Measurements from ENCODE around the gene SPIRE1. TPM values are rescaled to one million over a fixed set of nuclear protein-coding genes. Genes with fewer than 3 reads are reported as not detected.

SPIRE1 gene
- total RNA-seq, 1 experiment from 2014 or later = 15.2 TPM

- Histone ChIP-seq H3K9me3 (replicated peaks) (no peaks in the 10 kb centered on the region), H3K4me1 (peaks cover 15% of the 10 kb centered on the region)
- peak; percentile 69 to 71 for DNase-seq
These were observed 248.4 kb downstream of the SPIRE1 start for GRCh38 chr18:12409469-12409868.

DNA sequence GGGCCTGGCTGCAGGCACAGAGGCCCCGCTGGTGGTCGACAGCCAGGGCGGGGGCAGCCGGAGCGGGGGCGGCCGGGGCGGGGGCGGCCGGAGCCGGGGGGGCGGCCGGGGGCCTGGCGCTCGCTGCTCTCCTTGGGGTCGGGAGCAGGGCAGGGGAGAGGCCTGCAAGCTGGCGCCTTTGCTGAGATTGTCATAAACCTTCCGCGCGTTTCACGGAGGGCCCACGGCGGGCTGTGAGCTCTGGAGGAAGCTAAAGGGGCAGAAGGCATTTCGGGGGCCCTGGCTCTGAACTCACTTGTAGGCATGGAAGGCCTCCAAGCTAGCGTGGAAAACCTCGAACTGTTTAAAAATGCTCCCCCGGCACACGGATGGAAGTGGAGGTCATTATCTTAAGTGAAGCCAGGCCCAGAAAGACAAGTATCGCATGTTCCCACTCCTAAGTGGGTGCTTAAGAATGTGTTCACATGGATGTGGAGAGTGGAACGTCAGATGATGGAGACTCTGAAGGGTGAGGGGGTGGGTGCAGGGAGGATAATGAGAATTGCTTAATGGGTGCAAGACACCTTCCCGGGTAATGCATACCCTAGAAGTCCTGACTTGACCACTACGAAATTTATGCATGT lies 249.5 kb downstream of the SPIRE1 start:
- H3K36me3 ChIP-seq = peaks cover 2% of the 10 kb centered on the region; the same call in 1 of the 2 replicates
- no peaks in the 10 kb centered on the region for H3K9me3 ChIP-seq (replicated peaks)
- H3K4me3 ChIP-seq = peak overlapping the region; percentile 68
- DNase-seq = peak in 1 of 2 experiments; percentile 40
- peaks cover 15% of the 10 kb centered on the region for H3K4me1 ChIP-seq
- H3K27me3 ChIP-seq = no peaks in the 10 kb centered on the region
- peak overlapping the region; percentile 95 for H3K27ac ChIP-seq

More at GRCh38 chr18:12409469-12409868, 248.4 kb downstream of the SPIRE1 start:
- Histone ChIP-seq H3K27ac (peak overlapping the region; percentile 95), H3K36me3 (peaks cover 2% of the 10 kb centered on the region; the same call in 1 of the 2 replicates), H3K4me3 (peak overlapping the region; percentile 68), H3K27me3 (no peaks in the 10 kb centered on the region)

- no peaks in the 10 kb centered on the region for H3K27me3 ChIP-seq
- no peak overlapping the region for H3K4me3 ChIP-seq
- no peak overlapping the region for H3K27ac ChIP-seq
- H3K36me3 ChIP-seq = peaks cover 2% of the 10 kb centered on the region; the same call in 1 of the 2 replicates
- DNase-seq = no peak
- no peaks in the 10 kb centered on the region for H3K9me3 ChIP-seq (replicated peaks)
- H3K4me1 ChIP-seq = peaks cover 15% of the 10 kb centered on the region
These were observed 251.4 kb downstream of the SPIRE1 start for GRCh38 chr18:12406371-12407111.

- no peaks in the 10 kb centered on the region for H3K27me3 ChIP-seq
- no peaks in the 10 kb centered on the region for H3K9me3 ChIP-seq (replicated peaks)
- no peak overlapping the region for H3K27ac ChIP-seq
- no peaks in the 10 kb centered on the region for H3K36me3 ChIP-seq
- H3K4me3 ChIP-seq = no peak overlapping the region
- DNase-seq = no peak
- peaks cover 7% of the 10 kb centered on the region for H3K4me1 ChIP-seq
These were observed 252.8 kb downstream of the SPIRE1 start for GRCh38 chr18:12405066-12405465.

- Histone ChIP-seq H3K4me3 (no peak overlapping the region), H3K9me3 (replicated peaks) (no peaks in the 10 kb centered on the region), H3K27me3 (no peaks in the 10 kb centered on the region), H3K27ac (no peak overlapping the region), H3K4me1 (no peaks in the 10 kb centered on the region; the same call in 1 of the 2 replicates), H3K36me3 (no peaks in the 10 kb centered on the region)
- peak in 1 of 2 experiments; percentile 30 for DNase-seq
These were observed 254.1 kb downstream of the SPIRE1 start for GRCh38 chr18:12403601-12404506.

DNA sequence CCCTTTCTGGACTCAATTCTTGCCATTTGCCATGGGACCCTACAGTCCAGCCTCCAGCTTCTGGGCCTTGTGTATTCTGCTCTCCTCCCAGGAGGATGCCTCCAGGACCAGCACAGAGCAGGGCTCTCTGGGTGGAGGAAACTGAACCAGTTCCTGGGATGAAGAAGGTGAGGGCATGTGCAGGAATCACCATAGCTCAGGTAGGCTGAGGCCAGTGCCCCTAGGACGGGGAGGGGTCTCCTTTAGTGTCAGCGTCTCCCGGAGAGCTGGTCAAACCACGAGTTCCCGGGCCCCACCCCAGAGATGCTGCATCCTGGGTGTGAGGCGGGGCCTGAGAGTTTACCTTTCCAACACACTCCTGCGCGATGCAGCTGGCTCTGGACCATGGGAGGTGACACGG lies 256.0 kb downstream of the SPIRE1 start:
- no peak for DNase-seq
- Histone ChIP-seq H3K4me1 (peaks cover 6% of the 10 kb centered on the region; the same call in 1 of the 2 replicates), H3K36me3 (no peaks in the 10 kb centered on the region), H3K27me3 (no peaks in the 10 kb centered on the region), H3K9me3 (replicated peaks) (no peaks in the 10 kb centered on the region), H3K4me3 (no peak overlapping the region), H3K27ac (no peak overlapping the region)

GRCh38 chr18:12399231-12399630 lies 258.7 kb downstream of the SPIRE1 start:
- Histone ChIP-seq H3K4me3 (no peak overlapping the region), H3K27me3 (no peaks in the 10 kb centered on the region), H3K4me1 (peaks cover 14% of the 10 kb centered on the region), H3K27ac (no peak overlapping the region), H3K36me3 (no peaks in the 10 kb centered on the region), H3K9me3 (replicated peaks) (no peaks in the 10 kb centered on the region)
- no peak for DNase-seq

DNA sequence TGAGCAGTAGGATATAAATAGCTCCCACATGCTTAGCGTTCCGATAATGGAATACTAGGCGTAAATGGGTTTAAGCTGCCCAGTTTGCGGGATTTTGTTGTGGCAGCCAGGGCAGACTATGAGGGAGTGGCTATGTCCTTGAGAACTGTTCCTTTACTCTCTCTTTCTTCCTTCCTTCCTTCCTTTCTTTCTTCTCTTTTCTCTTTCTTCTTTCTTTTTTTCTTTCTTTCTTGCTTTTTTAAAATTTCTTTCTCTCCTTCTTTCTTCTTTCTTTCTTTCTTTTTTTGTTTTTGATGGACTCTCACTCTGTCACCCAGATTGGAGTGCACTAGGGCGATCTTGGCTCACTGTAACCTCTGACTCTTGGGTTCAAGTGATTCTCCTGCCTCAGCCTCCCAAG lies 259.3 kb downstream of the SPIRE1 start:
- Histone ChIP-seq H3K27ac (no peak overlapping the region), H3K4me1 (peaks cover 14% of the 10 kb centered on the region), H3K36me3 (no peaks in the 10 kb centered on the region), H3K4me3 (no peak overlapping the region), H3K27me3 (no peaks in the 10 kb centered on the region), H3K9me3 (replicated peaks) (no peaks in the 10 kb centered on the region)
- no peak for DNase-seq

DNA sequence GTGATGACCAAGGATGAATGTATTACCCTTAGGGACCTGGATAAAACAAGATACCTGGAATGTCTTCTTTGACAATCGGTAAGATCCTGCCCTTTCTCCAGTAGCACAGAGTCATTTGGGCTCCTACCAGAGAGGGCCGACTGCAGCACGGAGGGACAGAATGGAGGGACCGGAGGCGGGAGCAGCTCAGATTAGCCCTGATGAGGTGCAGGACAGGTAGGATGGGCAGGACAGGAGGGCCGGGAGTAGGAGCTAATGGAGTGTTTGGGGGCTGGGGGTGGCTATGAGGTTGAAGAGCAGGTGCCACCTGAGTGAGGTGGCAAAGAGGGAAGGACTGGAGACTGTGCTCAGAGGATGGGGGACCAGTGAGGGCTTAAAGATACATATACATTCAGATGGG lies 260.1 kb downstream of the SPIRE1 start:
- Histone ChIP-seq H3K4me3 (no peak overlapping the region), H3K4me1 (peaks cover 14% of the 10 kb centered on the region), H3K36me3 (no peaks in the 10 kb centered on the region), H3K27ac (no peak overlapping the region), H3K27me3 (no peaks in the 10 kb centered on the region), H3K9me3 (replicated peaks) (no peaks in the 10 kb centered on the region)
- DNase-seq = no peak

DNA sequence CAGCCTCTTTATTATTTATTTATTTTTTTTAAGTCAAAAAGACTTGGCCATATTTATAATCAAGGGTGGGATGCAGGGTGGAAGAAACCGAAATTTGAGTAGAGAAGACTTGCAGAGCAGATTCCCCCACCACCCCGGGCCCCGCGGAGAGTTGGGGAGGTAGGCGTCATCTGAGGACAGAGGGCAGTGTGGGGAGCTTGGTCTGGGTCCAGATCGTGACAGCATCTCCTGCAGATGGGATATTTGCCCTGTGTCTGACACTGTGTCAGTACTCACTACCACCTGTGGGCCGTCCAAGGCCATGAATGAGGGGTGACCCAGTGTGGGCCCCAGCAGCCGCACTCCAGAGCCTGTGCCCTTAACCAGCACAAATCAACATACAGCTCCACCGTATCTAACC lies 260.7 kb downstream of the SPIRE1 start:
- H3K4me1 ChIP-seq = peaks cover 14% of the 10 kb centered on the region
- H3K4me3 ChIP-seq = peak overlapping the region; percentile 39
- DNase-seq = peak in 1 of 2 experiments; percentile 27
- H3K27ac ChIP-seq = no peak overlapping the region
- H3K36me3 ChIP-seq = no peaks in the 10 kb centered on the region
- no peaks in the 10 kb centered on the region for H3K9me3 ChIP-seq (replicated peaks)
- H3K27me3 ChIP-seq = no peaks in the 10 kb centered on the region

Other genes starting within 250 kb of the SPIRE1 start
- gene CEP76, start 44.6 kb upstream of the SPIRE1 start, total RNA-seq (2014; rRNA removed; shearing (Covaris generic)) = 12.5 and 16.3 TPM in 2 replicates
- gene PSMG2, start 44.9 kb upstream of the SPIRE1 start, total RNA-seq (2014; rRNA removed; shearing (Covaris generic)) = 74.7 and 75.6 TPM in 2 replicates
- gene PTPN2, start 226.1 kb upstream of the SPIRE1 start, total RNA-seq (2014; rRNA removed; shearing (Covaris generic)) = 23.5 and 23.7 TPM in 2 replicates

Data from SJCRH30 (cell line).